SU-DHL-6 (cell line): ENCODE data around the gene PPP2R3A.
A peak's percentile ranks its signal among the peaks of the same experiment; 100 is the strongest.

Source experiments
- H2AFZ ChIP-seq: fragments of 200-600 bp; sonication (generic); 2 replicates; pipeline ENCODE4 v1.6.1; 2014; ENCODE audit warnings: low read depth, mild to moderate bottlenecking, moderate library complexity, mixed read lengths, antibody characterized with exemption, low read length; ENCODE audit not compliant: severe bottlenecking
- H3F3A ChIP-seq: fragments of 200-600 bp; shearing (Covaris generic); 2 replicates; pipeline ENCODE4 v1.6.0; 2016; ENCODE audit warnings: antibody characterized with exemption, mild to moderate bottlenecking; ENCODE audit not compliant: insufficient read depth
- H3K27ac ChIP-seq: fragments of 200-600 bp; sonication (generic); 2 replicates; pipeline ENCODE4 v1.5.1; 2016; ENCODE audit warnings: low read depth, mild to moderate bottlenecking, low read length, moderate library complexity, mixed read lengths
- H3K27me3 ChIP-seq: fragments of 200-600 bp; sonication (generic), shearing (Covaris generic); 2 replicates; pipeline ENCODE4 v1.6.0; 2014; ENCODE audit warnings: mild to moderate bottlenecking, low read length
- H3K36me3 ChIP-seq: fragments of 200-600 bp; sonication (generic); 2 replicates; pipeline ENCODE4 v1.6.1; 2014; ENCODE audit warnings: mild to moderate bottlenecking, low read length, mixed read lengths
- H3K4me2 ChIP-seq: fragments of 300-600, 200-600 bp; shearing (Covaris generic), sonication (generic); 2 replicates; pipeline ENCODE4 v1.6.0; 2014; ENCODE audit warnings: low read length, low read depth, mild to moderate bottlenecking; ENCODE audit not compliant: poor library complexity, severe bottlenecking
- H3K4me3 ChIP-seq: fragments of 200-600 bp; sonication (generic); 2 replicates; pipeline ENCODE4 v1.5.1; 2014; ENCODE audit warnings: antibody characterized with exemption, low read length, mild to moderate bottlenecking, mixed read lengths; ENCODE audit not compliant: insufficient read depth, poor library complexity, severe bottlenecking
- H3K79me2 ChIP-seq: fragments of 200-600 bp; sonication (generic); 2 replicates; pipeline ENCODE4 v1.6.1; 2014; ENCODE audit warnings: mild to moderate bottlenecking, low read length, moderate library complexity; ENCODE audit not compliant: insufficient read depth
- H3K9ac ChIP-seq: fragments of 200-600 bp; sonication (generic); 2 replicates; pipeline ENCODE4 v1.7.0; 2014; ENCODE audit warnings: mild to moderate bottlenecking, low read length
- H3K9me2 ChIP-seq: fragments of 200-600 bp; sonication (generic); replicated peaks from 2 replicates; pipeline ENCODE4 v1.6.1; 2014; ENCODE audit warnings: low read length; ENCODE audit not compliant: insufficient read depth
- H3K9me3 ChIP-seq: fragments of 200-600 bp; sonication (generic); 2 replicates; pipeline ENCODE4 v1.6.1; 2014; ENCODE audit warnings: low read length, mixed read lengths; ENCODE audit not compliant: insufficient read depth
- H4K20me1 ChIP-seq: fragments of 200-600 bp; sonication (generic); 2 replicates; pipeline ENCODE4 v1.6.1; 2014; ENCODE audit warnings: low read depth, mild to moderate bottlenecking, antibody characterized with exemption, low read length, moderate library complexity, mixed read lengths
- EZH2phosphoT487 ChIP-seq: fragments of 200-600 bp; sonication (generic), shearing (Covaris generic); conservative IDR thresholded peaks from 2 replicates; pipeline ENCODE4 v1.6.1; 2018; ENCODE audit warnings: mild to moderate bottlenecking, antibody characterized with exemption, low read length, moderate library complexity, mixed read lengths
- TF ChIP-seq, protein P1 (sequence below): fragments of 200-600 bp; sonication (generic); IDR thresholded peaks from one replicate; pipeline ENCODE4 v1.5.1; 2017; ENCODE audit warnings: antibody characterized with exemption, mild to moderate bottlenecking, low read length, moderate library complexity; ENCODE audit not compliant: insufficient read depth, poor library complexity, severe bottlenecking

PPP2R3A gene, protein sequence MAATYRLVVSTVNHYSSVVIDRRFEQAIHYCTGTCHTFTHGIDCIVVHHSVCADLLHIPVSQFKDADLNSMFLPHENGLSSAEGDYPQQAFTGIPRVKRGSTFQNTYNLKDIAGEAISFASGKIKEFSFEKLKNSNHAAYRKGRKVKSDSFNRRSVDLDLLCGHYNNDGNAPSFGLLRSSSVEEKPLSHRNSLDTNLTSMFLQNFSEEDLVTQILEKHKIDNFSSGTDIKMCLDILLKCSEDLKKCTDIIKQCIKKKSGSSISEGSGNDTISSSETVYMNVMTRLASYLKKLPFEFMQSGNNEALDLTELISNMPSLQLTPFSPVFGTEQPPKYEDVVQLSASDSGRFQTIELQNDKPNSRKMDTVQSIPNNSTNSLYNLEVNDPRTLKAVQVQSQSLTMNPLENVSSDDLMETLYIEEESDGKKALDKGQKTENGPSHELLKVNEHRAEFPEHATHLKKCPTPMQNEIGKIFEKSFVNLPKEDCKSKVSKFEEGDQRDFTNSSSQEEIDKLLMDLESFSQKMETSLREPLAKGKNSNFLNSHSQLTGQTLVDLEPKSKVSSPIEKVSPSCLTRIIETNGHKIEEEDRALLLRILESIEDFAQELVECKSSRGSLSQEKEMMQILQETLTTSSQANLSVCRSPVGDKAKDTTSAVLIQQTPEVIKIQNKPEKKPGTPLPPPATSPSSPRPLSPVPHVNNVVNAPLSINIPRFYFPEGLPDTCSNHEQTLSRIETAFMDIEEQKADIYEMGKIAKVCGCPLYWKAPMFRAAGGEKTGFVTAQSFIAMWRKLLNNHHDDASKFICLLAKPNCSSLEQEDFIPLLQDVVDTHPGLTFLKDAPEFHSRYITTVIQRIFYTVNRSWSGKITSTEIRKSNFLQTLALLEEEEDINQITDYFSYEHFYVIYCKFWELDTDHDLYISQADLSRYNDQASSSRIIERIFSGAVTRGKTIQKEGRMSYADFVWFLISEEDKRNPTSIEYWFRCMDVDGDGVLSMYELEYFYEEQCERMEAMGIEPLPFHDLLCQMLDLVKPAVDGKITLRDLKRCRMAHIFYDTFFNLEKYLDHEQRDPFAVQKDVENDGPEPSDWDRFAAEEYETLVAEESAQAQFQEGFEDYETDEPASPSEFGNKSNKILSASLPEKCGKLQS (N-terminal part only)

DNA sequence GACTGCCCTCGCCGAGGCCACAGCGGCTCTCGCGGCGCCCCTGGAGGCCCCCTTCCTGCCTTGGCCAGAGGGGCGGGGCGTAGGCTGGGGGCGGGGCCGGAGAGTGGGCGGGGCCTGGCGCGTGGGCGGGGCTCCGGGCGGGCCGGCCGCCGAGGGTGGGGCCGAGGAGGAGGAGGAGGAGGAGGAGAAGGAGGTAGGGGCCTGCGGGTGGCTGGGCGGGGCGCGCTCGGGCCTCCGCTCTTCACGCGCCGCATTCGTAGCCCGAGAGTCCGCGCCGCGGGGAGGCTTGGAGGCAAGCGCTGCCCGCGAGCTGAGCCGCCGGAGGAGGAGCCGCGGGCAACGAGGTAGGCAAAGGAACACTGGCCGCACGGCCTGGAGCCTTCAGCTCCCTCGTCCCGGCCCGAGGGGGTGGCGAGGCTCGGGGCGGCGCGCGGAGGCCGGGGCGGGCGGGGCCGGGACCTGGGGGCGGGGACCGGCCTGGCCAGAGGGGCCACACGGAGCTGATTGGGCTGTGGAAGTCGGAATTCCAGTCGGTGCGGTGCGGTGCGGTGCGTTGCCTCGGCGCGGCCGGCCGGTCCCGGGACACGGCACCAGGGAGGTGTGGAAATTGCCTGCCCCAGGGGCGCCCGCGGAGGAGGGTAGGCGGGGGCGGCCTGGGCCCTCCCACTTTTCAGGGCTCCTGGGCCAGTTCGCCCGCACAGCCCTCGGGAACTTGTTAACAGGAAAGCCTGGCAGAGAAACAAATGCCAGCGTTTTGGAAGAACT is at the start of gene PPP2R3A:
PPP2R3A (plus strand) TSS at position 223 of the 765 bp plus-strand sequence. CDS start 35,771 bp downstream, outside the sequence.
- no peak within 1 kb of the TSS for H3K27ac ChIP-seq
- H3K9ac ChIP-seq: peak within 1 kb of the TSS; percentile 29; the same call in 1 of the 2 replicates

DNA sequence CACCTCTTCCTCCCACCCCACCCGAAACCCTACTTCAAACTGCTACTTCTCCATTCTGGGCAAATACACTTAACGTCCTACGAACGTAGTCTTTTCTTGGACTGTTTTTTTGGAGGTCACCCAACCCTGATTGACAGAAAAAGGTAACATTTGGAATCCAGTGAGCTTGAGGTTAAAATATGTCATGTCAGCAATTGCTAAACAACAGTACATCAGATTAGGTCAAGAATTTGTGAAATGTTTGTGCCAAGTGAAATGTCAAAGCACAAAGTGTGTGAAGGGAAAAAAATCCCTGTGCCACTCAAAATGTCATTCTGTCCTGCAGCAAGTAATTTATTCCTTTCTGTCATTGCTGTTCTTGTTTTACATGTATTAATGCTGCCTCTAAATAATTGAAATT is 49.2 kb upstream of the PPP2R3A start:
- no peak overlapping the region for H3K9ac ChIP-seq
- H3K9me3 ChIP-seq: no peaks in the 10 kb centered on the region
- no peak overlapping the region for H3K4me3 ChIP-seq
- H3F3A ChIP-seq: no peaks in the 10 kb centered on the region
- no peak overlapping the region for H3K27ac ChIP-seq
- H3K4me2 ChIP-seq: no peak overlapping the region
- H3K9me2 ChIP-seq: no peaks in the 10 kb centered on the region
- H3K36me3 ChIP-seq: no peaks in the 10 kb centered on the region
- TF ChIP-seq EZH2phosphoT487: no peak
- TF ChIP-seq, protein P1, sequence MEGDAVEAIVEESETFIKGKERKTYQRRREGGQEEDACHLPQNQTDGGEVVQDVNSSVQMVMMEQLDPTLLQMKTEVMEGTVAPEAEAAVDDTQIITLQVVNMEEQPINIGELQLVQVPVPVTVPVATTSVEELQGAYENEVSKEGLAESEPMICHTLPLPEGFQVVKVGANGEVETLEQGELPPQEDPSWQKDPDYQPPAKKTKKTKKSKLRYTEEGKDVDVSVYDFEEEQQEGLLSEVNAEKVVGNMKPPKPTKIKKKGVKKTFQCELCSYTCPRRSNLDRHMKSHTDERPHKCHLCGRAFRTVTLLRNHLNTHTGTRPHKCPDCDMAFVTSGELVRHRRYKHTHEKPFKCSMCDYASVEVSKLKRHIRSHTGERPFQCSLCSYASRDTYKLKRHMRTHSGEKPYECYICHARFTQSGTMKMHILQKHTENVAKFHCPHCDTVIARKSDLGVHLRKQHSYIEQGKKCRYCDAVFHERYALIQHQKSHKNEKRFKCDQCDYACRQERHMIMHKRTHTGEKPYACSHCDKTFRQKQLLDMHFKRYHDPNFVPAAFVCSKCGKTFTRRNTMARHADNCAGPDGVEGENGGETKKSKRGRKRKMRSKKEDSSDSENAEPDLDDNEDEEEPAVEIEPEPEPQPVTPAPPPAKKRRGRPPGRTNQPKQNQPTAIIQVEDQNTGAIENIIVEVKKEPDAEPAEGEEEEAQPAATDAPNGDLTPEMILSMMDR: no peak
- no peak overlapping the region for H2AFZ ChIP-seq
- no peaks in the 10 kb centered on the region for H3K27me3 ChIP-seq
- no peaks in the 10 kb centered on the region for H4K20me1 ChIP-seq
- no peaks in the 10 kb centered on the region for H3K79me2 ChIP-seq

More for the DNA sequence above, at the start of gene PPP2R3A:
- H3K4me2 ChIP-seq: peak within 1 kb of the TSS; percentile 66
- peak within 1 kb of the TSS; percentile 49 for H3K4me3 ChIP-seq
- H3K79me2 ChIP-seq: no peaks in the 10 kb centered on the region
- H3K9me3 ChIP-seq: no peaks in the 10 kb centered on the region
- no peaks in the 10 kb centered on the region for H3F3A ChIP-seq
- TF ChIP-seq EZH2phosphoT487: no peak
- TF ChIP-seq, protein P1: no peak
- H2AFZ ChIP-seq: peak within 1 kb of the TSS; percentile 78
- no peaks in the 10 kb centered on the region for H4K20me1 ChIP-seq
- no peaks in the 10 kb centered on the region for H3K36me3 ChIP-seq
- no peaks in the 10 kb centered on the region for H3K27me3 ChIP-seq
- no peaks in the 10 kb centered on the region for H3K9me2 ChIP-seq

DNA sequence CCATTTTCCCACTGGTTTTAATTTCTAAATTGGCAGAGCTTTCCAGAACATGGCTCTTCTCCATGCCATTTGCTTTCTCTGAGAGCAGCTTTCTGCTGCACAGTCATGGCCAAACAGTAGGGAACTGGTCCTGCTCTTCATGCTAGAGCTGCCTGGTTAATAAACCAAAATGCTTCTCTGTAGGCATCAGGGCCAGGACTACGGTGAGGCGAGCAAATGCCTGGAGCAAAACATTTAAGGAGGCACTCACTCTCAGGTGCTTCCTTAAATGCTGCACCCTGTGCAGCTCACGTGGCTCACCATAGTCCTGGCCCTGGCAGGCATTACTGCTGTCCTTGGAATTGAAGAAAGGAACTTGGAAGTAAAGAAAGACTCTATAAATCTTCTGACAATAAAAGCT is 48.5 kb upstream of the PPP2R3A start:
- no peak overlapping the region for H3K4me2 ChIP-seq
- H3K9me3 ChIP-seq: no peaks in the 10 kb centered on the region
- no peak overlapping the region for H3K9ac ChIP-seq
- no peaks in the 10 kb centered on the region for H3F3A ChIP-seq
- TF ChIP-seq EZH2phosphoT487: no peak
- no peak overlapping the region for H2AFZ ChIP-seq
- no peaks in the 10 kb centered on the region for H3K27me3 ChIP-seq
- H3K9me2 ChIP-seq: no peaks in the 10 kb centered on the region
- no peaks in the 10 kb centered on the region for H4K20me1 ChIP-seq
- no peak overlapping the region for H3K4me3 ChIP-seq
- no peak overlapping the region for H3K27ac ChIP-seq
- no peaks in the 10 kb centered on the region for H3K79me2 ChIP-seq
- no peaks in the 10 kb centered on the region for H3K36me3 ChIP-seq
